Mammary epithelial cell (primary cell): ENCODE measurements around the gene RNF141.

ENCODE experiments used
- CTCF ChIP-seq, 2 donors: IDR thresholded peaks in 1 of 2; conservative IDR thresholded peaks in 1 of 2; 2 replicates each; pipeline ENCODE4 v1.5.1; 2011 to 2012; ENCODE audit warnings: inconsistent platforms in 2 of 2, low read length in 2 of 2, mild to moderate bottlenecking in 2 of 2, control low read depth in 1 of 2, low read depth in 1 of 2; ENCODE audit not compliant: insufficient read depth in 1 of 2; ENCODE audit errors: extremely low read depth in 1 of 2
- EZH2 ChIP-seq: IDR thresholded peaks from 2 replicates; pipeline ENCODE4 v1.6.1; 2012; ENCODE audit warnings: low read length, inconsistent platforms, borderline replicate concordance

GRCh38 chr11:10490032-10490397 is 51.0 kb downstream of the RNF141 start:
- no peak for TF ChIP-seq EZH2
- TF ChIP-seq CTCF (conservative IDR thresholded peaks at IDR 0.05 in 1 of 2, IDR thresholded peaks at IDR 0.05 in 1 of 2; ENCODE audit: extremely low read depth in 1 of 2, insufficient read depth in 1 of 2, low read depth in 1 of 2, low read length in 2 of 2), result no peak
